Measurements from ENCODE around the gene HPCA.

HPCA gene

GRCh38 chr1:32898056-32898455 is 11.8 kb downstream of the HPCA start:
- TF ChIP-seq CTCF (IDR thresholded peaks at IDR 0.05; ENCODE audit: poor library complexity, severe bottlenecking) = no peak

GRCh38 chr1:32898958-32899357 is 12.7 kb downstream of the HPCA start:
- Histone ChIP-seq H3K9me3 (ENCODE audit: severe bottlenecking) (no peaks in the 10 kb centered on the region), H3K27ac (ENCODE audit: poor library complexity, severe bottlenecking) (no peak overlapping the region), H3K36me3 (ENCODE audit: low read depth) (no peaks in the 10 kb centered on the region), H3K4me3 (ENCODE audit: severe bottlenecking) (no peak overlapping the region), H3K4me1 (ENCODE audit: insufficient read depth, poor library complexity, severe bottlenecking) (no peaks in the 10 kb centered on the region), H3K27me3 (ENCODE audit: insufficient read depth, poor library complexity, severe bottlenecking) (no peaks in the 10 kb centered on the region)
- no peak for ATAC-seq (ENCODE audit: low read depth)
- no peak for DNase-seq (ENCODE audit: low spot score)
- no peak for TF ChIP-seq CTCF (IDR thresholded peaks at IDR 0.05; ENCODE audit: poor library complexity, severe bottlenecking)

More at GRCh38 chr1:32898056-32898455, 11.8 kb downstream of the HPCA start:
- Histone ChIP-seq H3K4me3 (ENCODE audit: severe bottlenecking) (no peak overlapping the region), H3K4me1 (ENCODE audit: insufficient read depth, poor library complexity, severe bottlenecking) (no peaks in the 10 kb centered on the region), H3K27me3 (ENCODE audit: insufficient read depth, poor library complexity, severe bottlenecking) (no peaks in the 10 kb centered on the region), H3K27ac (ENCODE audit: poor library complexity, severe bottlenecking) (no peak overlapping the region), H3K9me3 (ENCODE audit: severe bottlenecking) (no peaks in the 10 kb centered on the region), H3K36me3 (ENCODE audit: low read depth) (no peaks in the 10 kb centered on the region)
- DNase-seq (ENCODE audit: low spot score) = no peak
- ATAC-seq (ENCODE audit: low read depth) = no peak

DNA sequence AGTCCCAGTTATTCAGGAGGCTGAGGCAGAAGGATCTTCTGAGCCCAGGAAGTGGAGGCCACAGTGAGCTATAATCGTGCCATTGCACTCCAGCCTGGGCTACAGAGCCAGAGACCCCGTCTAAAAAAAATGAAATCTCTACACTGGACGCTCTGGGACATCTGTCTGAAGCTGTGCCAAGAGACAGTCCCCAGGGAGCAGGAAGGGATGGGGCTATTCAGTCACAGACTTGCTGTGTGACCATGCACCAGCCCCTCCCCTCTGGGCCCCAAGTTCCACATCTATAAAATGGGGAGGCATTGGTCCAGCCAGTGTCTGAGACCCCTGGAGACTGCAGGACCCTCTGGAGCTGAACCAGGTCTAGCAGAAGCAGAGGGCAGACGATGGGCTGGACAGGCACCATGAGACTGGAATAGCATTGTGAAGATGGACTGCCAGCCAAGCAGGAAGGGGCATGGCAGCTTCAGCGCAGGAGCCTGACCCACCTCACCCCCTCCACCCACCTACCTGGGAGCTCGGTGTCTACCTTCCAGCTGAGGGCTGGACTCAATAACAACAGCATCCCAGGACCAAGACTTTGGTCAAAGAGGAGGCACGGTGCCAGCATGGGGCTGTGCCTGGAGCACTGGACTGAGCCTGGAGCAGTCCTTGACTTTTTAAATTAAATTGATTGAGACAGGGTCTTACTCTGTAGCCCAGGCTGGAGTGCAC is 13.4 kb downstream of the HPCA start:
- Histone ChIP-seq H3K27ac (ENCODE audit: poor library complexity, severe bottlenecking) (no peak overlapping the region), H3K27me3 (ENCODE audit: insufficient read depth, poor library complexity, severe bottlenecking) (no peaks in the 10 kb centered on the region), H3K36me3 (ENCODE audit: low read depth) (no peaks in the 10 kb centered on the region), H3K4me1 (ENCODE audit: insufficient read depth, poor library complexity, severe bottlenecking) (no peaks in the 10 kb centered on the region), H3K9me3 (ENCODE audit: severe bottlenecking) (no peaks in the 10 kb centered on the region), H3K4me3 (ENCODE audit: severe bottlenecking) (no peak overlapping the region)
- peak; percentile 32 for DNase-seq (ENCODE audit: low spot score)
- no peak for TF ChIP-seq CTCF (IDR thresholded peaks at IDR 0.05; ENCODE audit: poor library complexity, severe bottlenecking)
- no peak for ATAC-seq (ENCODE audit: low read depth)

- peak overlapping the region; percentile 81 for H3K4me3 ChIP-seq (ENCODE audit: severe bottlenecking)
- H3K27ac ChIP-seq (ENCODE audit: poor library complexity, severe bottlenecking) = no peak overlapping the region
- no peaks in the 10 kb centered on the region for H3K27me3 ChIP-seq (ENCODE audit: insufficient read depth, poor library complexity, severe bottlenecking)
- H3K9me3 ChIP-seq (ENCODE audit: severe bottlenecking) = no peaks in the 10 kb centered on the region
- no peaks in the 10 kb centered on the region for H3K4me1 ChIP-seq (ENCODE audit: insufficient read depth, poor library complexity, severe bottlenecking)
- ATAC-seq (ENCODE audit: low read depth) (peak; percentile 6; the same call in 1 of the 3 replicates), DNase-seq (ENCODE audit: low spot score) (no peak)
- H3K36me3 ChIP-seq (ENCODE audit: low read depth) = no peaks in the 10 kb centered on the region
- TF ChIP-seq CTCF (IDR thresholded peaks at IDR 0.05; ENCODE audit: poor library complexity, severe bottlenecking) = no peak
These were observed 14.2 kb downstream of the HPCA start for GRCh38 chr1:32900371-32900955.

Data from RWPE2 (cell line).